ENCODE measurements around the gene CTF1.
"Not testable (repeated sequence)": the region's sequence is repeated elsewhere in the genome, so short reads cannot be mapped to it uniquely, and the experiment has no call there.

CTF1 gene

GRCh38 chr16:30896261-30896888 lies at the start of gene CTF1:
Gene CTF1 (plus strand): TSS chr16:30896614. CDS start chr16:30896644, 30 bp downstream.
- DNase-seq, result no peak

- DNase-seq, result no peak
These were observed 49.6 kb upstream of the CTF1 start for GRCh38 chr16:30846649-30847402.

- no peak for DNase-seq
These were observed 46.2 kb upstream of the CTF1 start for GRCh38 chr16:30850246-30850645.

- DNase-seq, result no peak
These were observed 42.7 kb upstream of the CTF1 start for GRCh38 chr16:30853758-30854157.

GRCh38 chr16:30858111-30858495 lies 38.3 kb upstream of the CTF1 start:
- DNase-seq, result no peak

- no peak for DNase-seq
These were observed 37.5 kb upstream of the CTF1 start for GRCh38 chr16:30858829-30859423.

GRCh38 chr16:30860729-30861128 lies 35.7 kb upstream of the CTF1 start:
- DNase-seq, result not testable (repeated sequence)

GRCh38 chr16:30863178-30863577 lies 33.2 kb upstream of the CTF1 start:
- not testable (repeated sequence) for DNase-seq

- no peak for DNase-seq
These were observed 30.4 kb upstream of the CTF1 start for GRCh38 chr16:30866031-30866430.

- DNase-seq, result no peak
These were observed 28.7 kb upstream of the CTF1 start for GRCh38 chr16:30867747-30868146.

GRCh38 chr16:30870904-30871303 lies 25.5 kb upstream of the CTF1 start:
- DNase-seq, result no peak

- no peak for DNase-seq
These were observed 22.1 kb upstream of the CTF1 start for GRCh38 chr16:30874244-30874820.

- DNase-seq, result peak; percentile 56
These were observed 21.3 kb upstream of the CTF1 start for GRCh38 chr16:30874821-30875717.

- no peak for DNase-seq
These were observed 20.3 kb upstream of the CTF1 start for GRCh38 chr16:30875871-30876801.

- no peak for DNase-seq
These were observed 19.5 kb upstream of the CTF1 start for GRCh38 chr16:30876867-30877266.

- DNase-seq, result no peak
These were observed 13.7 kb upstream of the CTF1 start for GRCh38 chr16:30882429-30883310.

GRCh38 chr16:30884760-30885159 lies 11.7 kb upstream of the CTF1 start:
- DNase-seq, result no peak

- DNase-seq, result no peak
These were observed 11.2 kb upstream of the CTF1 start for GRCh38 chr16:30885196-30885595.

GRCh38 chr16:30886145-30886544 lies 10.3 kb upstream of the CTF1 start:
- no peak for DNase-seq

- DNase-seq, result no peak
These were observed 8.5 kb upstream of the CTF1 start for GRCh38 chr16:30887927-30888326.

Data from NCI-H1048 (cell line).